HG02678 (cell line): Measurements from ENCODE around the gene PIAS3.

Experiments used
- ATAC-seq: cut with Tn5 transposase; IDR thresholded peaks from one replicate; pipeline ENCODE4 v1.9.1; 2021; ENCODE audit warnings: mild to moderate bottlenecking, moderate library complexity; ENCODE audit not compliant: unreplicated experiment

PIAS3 gene

GRCh38 chr1:145858901-145859490 is at the start of gene PIAS3:
PIAS3 (minus strand) TSS chr1:145859081; CDS start chr1:145858990, 91 bp downstream.
- peak; percentile 88 for ATAC-seq

DNA sequence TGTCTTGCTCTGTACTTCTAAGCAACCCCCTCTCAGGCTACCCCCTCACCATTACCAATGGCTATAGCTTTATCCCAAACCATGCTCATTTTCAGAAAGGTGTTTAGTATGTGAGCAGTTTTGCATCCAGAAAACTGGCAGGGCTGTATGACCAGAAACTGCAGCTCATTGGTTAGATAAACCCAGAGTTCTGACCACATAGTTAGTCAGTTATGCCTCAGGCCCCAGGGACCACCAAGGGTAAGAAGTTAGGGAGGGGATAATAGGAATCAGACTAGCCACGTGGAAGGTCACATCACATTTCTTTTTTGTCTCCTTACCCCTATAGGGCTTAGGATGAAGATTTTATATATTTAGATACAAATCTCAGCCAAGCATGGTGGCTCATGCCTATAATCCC is 49.8 kb upstream of the PIAS3 start:
- no peak for ATAC-seq

- no peak for ATAC-seq
Measured at GRCh38 chr1:145906954-145907753, 48.3 kb upstream of the PIAS3 start.

DNA sequence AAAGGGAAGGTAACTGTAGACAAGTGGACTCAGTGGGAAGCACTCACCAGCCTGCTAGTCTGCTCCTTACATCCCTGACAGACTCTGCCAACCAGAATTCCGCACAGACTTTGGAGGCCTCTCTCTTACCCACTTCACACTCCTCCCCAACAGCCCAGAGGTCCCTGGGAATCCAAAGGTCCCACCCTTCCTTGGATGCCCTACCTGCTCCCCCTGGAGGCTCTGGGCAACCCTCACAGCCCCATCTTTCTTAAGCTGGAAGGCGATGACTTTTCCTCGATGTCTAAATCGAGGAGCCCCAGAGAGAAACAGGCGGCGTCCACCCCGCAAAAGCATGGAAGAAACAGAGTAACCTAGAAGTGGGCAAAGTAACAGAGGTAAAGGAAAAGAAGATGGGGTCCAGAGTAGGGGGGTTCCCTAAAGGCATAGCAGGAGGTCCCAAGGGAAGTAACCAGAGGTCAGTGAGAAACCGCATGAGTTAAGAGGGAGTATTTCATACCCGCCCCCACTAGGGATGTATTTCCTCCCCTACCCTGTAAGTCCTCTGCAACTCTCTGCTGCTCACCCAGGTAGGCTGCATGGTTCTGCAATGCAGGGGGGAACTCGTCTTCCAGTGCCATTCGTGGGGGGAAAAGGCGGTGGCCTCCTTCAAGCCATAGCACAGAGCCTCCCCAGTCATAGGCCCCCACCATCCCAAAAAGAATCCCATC is 42.6 kb upstream of the PIAS3 start:
- ATAC-seq: no peak

- no peak for ATAC-seq
Measured at GRCh38 chr1:145898756-145899155, 39.9 kb upstream of the PIAS3 start.

GRCh38 chr1:145897969-145898368 is 39.1 kb upstream of the PIAS3 start:
- ATAC-seq: no peak

GRCh38 chr1:145895471-145895870 is 36.6 kb upstream of the PIAS3 start:
- ATAC-seq: no peak

DNA sequence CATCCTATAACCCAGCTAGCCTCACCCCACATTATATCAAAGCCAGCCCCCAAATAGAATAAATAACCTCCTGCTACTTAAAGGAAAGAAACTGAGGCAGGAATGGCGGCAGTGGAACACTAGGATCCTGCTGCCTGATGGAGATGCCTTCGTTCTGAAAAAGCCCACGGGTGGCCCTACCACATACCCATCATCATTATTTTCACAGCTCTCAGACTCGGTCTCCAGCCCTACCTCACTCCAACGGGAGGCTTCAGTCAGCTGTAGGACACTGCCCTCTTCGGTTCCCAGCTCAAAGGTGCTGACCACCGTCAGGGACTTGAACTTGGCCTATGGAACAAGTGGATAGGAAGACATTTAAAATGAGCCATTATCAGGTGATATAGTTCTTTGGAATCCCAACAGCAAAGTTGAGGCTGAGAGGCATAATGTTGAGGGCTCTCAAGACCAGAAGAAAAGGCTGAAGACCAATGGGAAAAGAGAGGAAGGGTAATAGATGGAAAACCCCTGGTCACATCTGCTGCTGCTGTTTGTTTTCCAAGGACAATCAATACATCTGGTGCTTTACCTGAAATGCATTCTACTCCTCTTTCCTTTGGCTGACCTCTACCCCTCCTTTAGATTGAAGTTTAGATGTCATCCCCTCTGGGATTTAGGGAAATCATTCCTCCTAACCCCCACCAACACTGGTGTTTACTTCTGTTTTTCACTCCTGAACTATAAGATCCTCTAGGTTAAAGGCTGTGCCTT is 34.6 kb upstream of the PIAS3 start:
- ATAC-seq: no peak

DNA sequence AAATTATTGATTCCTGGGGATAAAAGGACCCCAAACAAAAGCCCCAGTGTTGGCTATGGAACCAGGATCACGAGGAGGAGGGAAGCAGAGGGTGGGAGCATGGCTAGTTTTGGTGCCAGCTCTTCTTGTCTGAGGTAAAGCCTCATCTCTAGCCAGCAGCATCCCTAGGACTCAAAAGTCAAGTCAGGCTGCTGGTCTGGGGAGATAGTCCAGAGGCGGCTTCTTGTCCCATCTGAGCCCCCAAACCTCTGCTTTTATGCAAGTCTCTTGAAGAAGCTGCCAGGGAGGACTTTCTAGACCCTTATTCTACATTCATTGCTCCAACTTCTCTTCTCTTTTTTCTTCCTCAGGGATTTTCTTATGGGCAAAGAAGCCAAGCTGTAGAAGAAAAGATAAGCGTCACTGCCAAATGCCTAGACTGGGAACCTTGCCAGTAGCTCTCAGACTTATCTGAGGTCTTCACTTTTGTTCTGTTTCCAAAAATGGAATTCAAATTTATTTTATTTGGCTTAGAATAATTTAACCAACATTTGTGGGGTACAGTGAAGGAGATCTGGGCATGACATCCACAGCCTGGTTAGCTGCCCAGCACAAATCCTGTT is 33.7 kb upstream of the PIAS3 start:
- ATAC-seq: no peak

- no peak for ATAC-seq
Measured at GRCh38 chr1:145891587-145892485, 33.0 kb upstream of the PIAS3 start.

GRCh38 chr1:145891143-145891542 is 32.3 kb upstream of the PIAS3 start:
- ATAC-seq: no peak

DNA sequence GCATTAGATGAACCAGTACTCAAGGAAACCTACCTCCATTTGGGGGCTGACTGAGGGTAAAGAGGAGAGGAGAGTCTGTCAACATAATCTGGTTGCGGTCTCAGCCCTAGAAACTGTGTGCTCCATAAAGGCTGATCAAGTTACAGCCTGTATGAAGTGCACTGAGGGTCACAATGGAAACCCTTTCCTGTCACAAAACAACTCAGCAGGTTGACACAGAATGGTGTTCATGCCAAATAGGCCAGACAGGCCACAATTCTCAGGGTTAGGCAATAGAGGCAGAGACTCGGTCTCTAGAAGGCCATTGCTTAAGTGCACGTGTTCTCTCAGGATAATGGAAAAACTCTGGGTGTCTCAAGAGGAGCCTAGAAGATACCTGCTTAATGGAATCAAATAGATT is 30.8 kb upstream of the PIAS3 start:
- no peak for ATAC-seq

- ATAC-seq: no peak
Measured at GRCh38 chr1:145887631-145888030, 28.8 kb upstream of the PIAS3 start.

GRCh38 chr1:145886816-145887215 is 27.9 kb upstream of the PIAS3 start:
- no peak for ATAC-seq

- ATAC-seq: no peak
Measured at GRCh38 chr1:145886390-145886789, 27.5 kb upstream of the PIAS3 start.

- peak; percentile 100 for ATAC-seq
Measured at GRCh38 chr1:145885738-145886287, 26.9 kb upstream of the PIAS3 start, which contains the start of gene ANKRD35. ANKRD35 (minus strand) TSS chr1:145885866; CDS start chr1:145885758, 108 bp downstream.

- ATAC-seq: no peak
Measured at GRCh38 chr1:145884675-145885074, 25.8 kb upstream of the PIAS3 start.

- no peak for ATAC-seq
Measured at GRCh38 chr1:145879775-145880174, 20.9 kb upstream of the PIAS3 start.

GRCh38 chr1:145878724-145879123 is 19.8 kb upstream of the PIAS3 start:
- ATAC-seq: no peak
